HUES6 (cell line): ENCODE results near the gene SP140L.
"Not testable (repeated sequence)": the region's sequence is repeated elsewhere in the genome, so short reads cannot be mapped to it uniquely, and the experiment has no call there.

Experiments used
- H3K27ac ChIP-seq: 2 replicates; pipeline ENCODE4 v1.7.0; 2013; ENCODE audit warnings: low read depth, mild to moderate bottlenecking, low read length, inconsistent platforms
- H3K27me3 ChIP-seq: 2 replicates; pipeline ENCODE4 v1.6.1; 2013; ENCODE audit warnings: low read length; ENCODE audit not compliant: control insufficient read depth, insufficient read depth
- H3K36me3 ChIP-seq: 2 replicates; pipeline ENCODE4 v1.6.1; 2013; ENCODE audit warnings: low read length; ENCODE audit not compliant: control insufficient read depth, insufficient read depth
- H3K4me1 ChIP-seq: 2 replicates; pipeline ENCODE4 v1.6.1; 2013; ENCODE audit warnings: low read length; ENCODE audit not compliant: control insufficient read depth, insufficient read depth
- H3K4me3 ChIP-seq: 2 replicates; pipeline ENCODE4 v1.5.1; 2013; ENCODE audit warnings: low read depth, low read length
- H3K9ac ChIP-seq: one replicate; pipeline ENCODE4 v1.6.1; 2013; ENCODE audit warnings: mild to moderate bottlenecking, low read length
- H3K9me3 ChIP-seq: 2 replicates; pipeline ENCODE4 v1.6.1; 2013; ENCODE audit warnings: low read depth, low read length; ENCODE audit not compliant: control insufficient read depth, insufficient read depth

The SP140L gene

DNA sequence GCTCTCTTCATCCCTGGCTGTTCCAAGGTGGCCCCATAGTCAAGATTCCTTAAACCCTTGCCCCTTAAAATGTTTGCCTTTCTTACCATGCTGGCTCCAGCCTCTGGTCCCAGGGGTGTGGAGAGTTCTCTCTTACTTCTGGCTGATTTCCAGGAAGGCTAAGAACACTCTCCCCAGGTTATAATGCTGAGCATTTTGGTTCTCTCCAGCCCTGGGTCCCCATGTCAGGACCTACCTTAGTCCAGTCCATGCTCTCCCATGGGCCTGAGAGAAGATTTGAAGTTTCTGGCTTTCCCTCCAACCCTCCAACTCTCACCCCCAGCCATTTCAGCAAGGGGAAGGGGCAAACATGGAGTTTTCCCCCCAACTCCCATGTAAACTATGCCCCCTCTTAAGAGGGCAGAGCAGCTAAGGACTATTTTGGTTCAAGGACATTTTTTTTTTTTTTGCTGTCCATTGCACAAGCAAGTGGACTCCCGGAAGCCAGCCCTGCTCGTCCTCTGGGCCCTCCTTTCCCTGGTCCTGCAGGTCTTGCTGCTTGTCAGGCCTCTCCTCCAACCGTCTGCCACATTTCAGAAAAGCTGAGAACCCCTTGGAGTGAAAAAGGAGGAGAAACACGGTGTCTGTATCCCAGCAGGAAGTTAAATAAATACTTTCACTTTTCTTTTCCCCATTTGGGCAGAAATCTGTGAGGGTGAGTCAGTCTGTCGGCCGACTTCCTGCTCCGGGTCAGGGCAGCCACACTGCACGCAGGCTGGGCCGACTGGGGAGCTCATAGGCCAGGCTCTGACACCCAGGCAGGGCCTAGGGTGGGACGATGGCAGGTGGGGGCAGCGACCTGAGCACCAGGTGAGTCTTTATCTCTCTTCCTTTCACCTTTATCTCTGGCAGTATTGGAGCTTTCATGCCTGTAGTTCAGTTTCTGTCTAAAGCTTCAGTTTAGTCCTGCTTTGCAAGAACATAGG is at the start of gene SP140L:
Gene SP140L, plus strand, starts transcription at position 741 of the 965 bp plus-strand sequence. Its CDS starts 77 bp downstream, at position 818.
- no peak within 1 kb of the TSS for H3K4me3 ChIP-seq

DNA sequence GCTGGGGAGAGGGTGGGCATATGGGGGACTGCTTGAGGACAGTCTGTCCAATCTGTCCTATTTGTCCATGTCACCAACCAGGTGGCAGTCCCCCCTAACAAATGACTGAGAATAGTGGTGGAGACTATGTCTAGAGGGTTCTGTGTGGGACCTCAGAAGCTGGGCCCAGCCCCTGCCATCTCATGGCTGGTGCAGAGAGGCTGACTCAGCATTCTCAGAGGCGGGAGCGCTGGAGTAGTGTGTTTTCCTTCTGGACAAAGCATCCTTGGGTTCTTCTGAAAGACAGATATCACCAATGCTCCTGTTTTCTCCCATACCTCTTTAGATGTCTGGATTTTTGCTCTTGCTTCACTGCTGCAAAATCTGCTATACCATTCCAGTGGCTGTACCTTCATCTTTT is 44.1 kb upstream of the SP140L start:
- H3K27me3 ChIP-seq = no peaks in the 10 kb centered on the region
- no peak overlapping the region for H3K27ac ChIP-seq
- no peaks in the 10 kb centered on the region for H3K36me3 ChIP-seq
- no peak overlapping the region for H3K4me3 ChIP-seq
- no peak overlapping the region for H3K9ac ChIP-seq
- no peaks in the 10 kb centered on the region for H3K4me1 ChIP-seq
- H3K9me3 ChIP-seq = no peaks in the 10 kb centered on the region

More for the DNA sequence above, at the start of gene SP140L:
- H3K4me1 ChIP-seq = no peaks in the 10 kb centered on the region
- H3K27ac ChIP-seq = no peak within 1 kb of the TSS
- H3K36me3 ChIP-seq = no peaks in the 10 kb centered on the region
- H3K27me3 ChIP-seq = no peaks in the 10 kb centered on the region
- H3K9me3 ChIP-seq = peaks cover 22% of the 10 kb centered on the region
- no peak within 1 kb of the TSS for H3K9ac ChIP-seq

DNA sequence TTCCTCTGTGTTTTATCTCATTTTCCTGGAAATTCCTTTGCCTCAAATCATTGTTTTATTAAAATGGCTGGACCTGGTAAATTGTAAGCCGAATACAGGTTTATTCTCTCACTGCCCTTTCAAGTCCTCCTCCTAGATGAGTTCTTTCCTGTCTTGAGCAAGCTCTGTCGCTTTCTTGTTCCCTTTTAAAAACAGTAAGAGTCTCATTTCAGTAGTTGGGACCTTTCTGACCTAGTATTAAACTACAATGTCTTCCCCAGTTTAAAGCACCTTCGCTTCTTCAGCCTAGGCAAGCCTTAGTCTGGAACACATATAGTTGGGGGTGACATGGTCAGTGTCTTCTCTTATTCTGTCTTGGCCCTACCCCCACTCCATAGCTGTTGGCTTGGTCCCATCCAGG is 40.9 kb upstream of the SP140L start:
- H3K36me3 ChIP-seq = no peaks in the 10 kb centered on the region
- H3K4me3 ChIP-seq = no peak overlapping the region
- no peaks in the 10 kb centered on the region for H3K4me1 ChIP-seq
- no peaks in the 10 kb centered on the region for H3K9me3 ChIP-seq
- H3K9ac ChIP-seq = no peak overlapping the region
- no peaks in the 10 kb centered on the region for H3K27me3 ChIP-seq
- no peak overlapping the region for H3K27ac ChIP-seq

DNA sequence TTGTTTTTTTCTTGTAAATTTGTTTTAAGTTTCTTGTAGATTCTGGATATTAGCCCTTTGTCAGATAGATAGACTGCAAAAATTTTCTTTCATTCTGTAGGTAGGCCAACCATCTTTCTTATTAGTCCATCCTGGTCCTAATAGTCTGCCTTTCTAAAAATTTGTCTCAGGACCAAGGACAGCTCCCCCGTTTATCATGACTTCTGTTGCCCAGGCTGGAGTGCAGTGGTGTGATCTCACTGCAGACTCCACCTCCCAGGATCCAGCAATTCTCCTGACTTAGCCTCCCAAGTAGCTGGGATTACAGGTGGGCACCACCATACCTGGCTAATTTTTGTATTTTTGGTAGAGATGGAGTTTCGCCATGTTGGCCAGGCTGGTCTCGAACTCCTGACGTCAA is 37.7 kb upstream of the SP140L start:
- H3K36me3 ChIP-seq, H3K27ac ChIP-seq: not testable (repeated sequence)

DNA sequence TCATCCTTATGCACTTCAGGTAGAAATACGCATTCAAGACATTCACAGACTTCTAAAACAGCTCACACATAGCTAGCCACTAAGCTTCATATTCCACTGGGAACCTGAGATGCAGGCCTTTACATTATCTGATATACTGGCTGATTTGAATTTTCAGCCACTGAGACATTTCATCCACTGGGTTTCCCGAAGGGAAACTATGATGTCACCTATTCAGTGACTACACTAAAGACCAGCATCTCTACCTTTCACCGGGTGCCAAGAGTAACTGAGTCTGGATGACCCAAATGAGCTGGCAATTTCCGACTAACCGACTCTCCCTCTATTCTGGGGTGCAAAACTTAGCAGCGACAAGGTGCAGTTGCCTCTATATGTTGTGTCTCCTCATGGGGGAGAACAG is 31.8 kb upstream of the SP140L start:
- Histone ChIP-seq H3K27me3 (no peaks in the 10 kb centered on the region), H3K9me3 (peaks cover 7% of the 10 kb centered on the region; the same call in 1 of the 2 replicates), H3K4me1 (no peaks in the 10 kb centered on the region), H3K4me3 (no peak overlapping the region), H3K27ac (no peak overlapping the region), H3K9ac (no peak overlapping the region), H3K36me3 (no peaks in the 10 kb centered on the region)

More for the DNA sequence above, 37.7 kb upstream of the SP140L start:
- not testable (repeated sequence) for H3K9ac ChIP-seq, H3K9me3 ChIP-seq, H3K27me3 ChIP-seq, H3K4me1 ChIP-seq, H3K4me3 ChIP-seq

DNA sequence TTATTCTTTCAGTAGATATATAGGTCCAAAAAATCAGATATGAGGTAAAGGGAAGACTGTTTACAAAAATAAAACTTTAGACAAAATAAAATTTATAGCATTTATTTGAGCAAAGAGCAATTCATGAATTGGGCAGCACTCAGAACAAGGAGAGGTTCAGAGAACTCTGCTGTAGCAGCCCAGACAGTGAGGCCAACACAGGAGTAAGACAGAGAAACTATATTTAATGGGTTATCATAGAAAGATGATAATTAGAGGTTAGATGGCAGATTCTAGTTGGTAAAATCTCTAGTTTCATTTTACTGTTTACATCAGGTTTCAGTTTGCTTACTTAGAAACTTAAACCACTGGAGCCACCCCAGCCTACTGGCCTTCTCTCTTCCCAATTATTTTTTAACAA is 30.1 kb upstream of the SP140L start:
- H3K9ac ChIP-seq = no peak overlapping the region
- no peak overlapping the region for H3K4me3 ChIP-seq
- no peaks in the 10 kb centered on the region for H3K27me3 ChIP-seq
- no peaks in the 10 kb centered on the region for H3K4me1 ChIP-seq
- no peaks in the 10 kb centered on the region for H3K36me3 ChIP-seq
- H3K27ac ChIP-seq = no peak overlapping the region
- H3K9me3 ChIP-seq = peaks cover 10% of the 10 kb centered on the region; the same call in 1 of the 2 replicates

DNA sequence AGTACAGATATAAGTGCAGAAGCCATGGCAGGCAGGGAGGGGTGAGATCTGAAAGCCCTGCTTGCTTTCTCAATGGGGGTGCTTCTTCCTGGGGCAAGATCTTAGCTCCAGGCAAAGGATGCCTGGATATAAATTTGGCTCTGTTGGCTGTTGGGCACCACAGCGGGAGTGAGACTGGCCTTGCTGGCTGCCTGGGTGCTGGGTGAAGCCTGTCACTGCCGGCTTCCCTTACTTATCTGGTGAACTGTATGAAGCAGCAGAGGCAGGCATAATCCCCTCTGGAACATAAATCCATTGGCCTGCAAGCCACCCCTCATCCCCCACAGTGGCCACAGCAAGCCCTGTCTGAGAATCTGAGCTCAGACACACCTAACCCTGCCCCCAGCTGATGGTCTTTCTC is 27.4 kb upstream of the SP140L start:
- Histone ChIP-seq H3K9me3 (peaks cover 13% of the 10 kb centered on the region; the same call in 1 of the 2 replicates), H3K9ac (no peak overlapping the region), H3K4me3 (no peak overlapping the region), H3K27me3 (no peaks in the 10 kb centered on the region), H3K36me3 (no peaks in the 10 kb centered on the region), H3K4me1 (no peaks in the 10 kb centered on the region), H3K27ac (no peak overlapping the region)

DNA sequence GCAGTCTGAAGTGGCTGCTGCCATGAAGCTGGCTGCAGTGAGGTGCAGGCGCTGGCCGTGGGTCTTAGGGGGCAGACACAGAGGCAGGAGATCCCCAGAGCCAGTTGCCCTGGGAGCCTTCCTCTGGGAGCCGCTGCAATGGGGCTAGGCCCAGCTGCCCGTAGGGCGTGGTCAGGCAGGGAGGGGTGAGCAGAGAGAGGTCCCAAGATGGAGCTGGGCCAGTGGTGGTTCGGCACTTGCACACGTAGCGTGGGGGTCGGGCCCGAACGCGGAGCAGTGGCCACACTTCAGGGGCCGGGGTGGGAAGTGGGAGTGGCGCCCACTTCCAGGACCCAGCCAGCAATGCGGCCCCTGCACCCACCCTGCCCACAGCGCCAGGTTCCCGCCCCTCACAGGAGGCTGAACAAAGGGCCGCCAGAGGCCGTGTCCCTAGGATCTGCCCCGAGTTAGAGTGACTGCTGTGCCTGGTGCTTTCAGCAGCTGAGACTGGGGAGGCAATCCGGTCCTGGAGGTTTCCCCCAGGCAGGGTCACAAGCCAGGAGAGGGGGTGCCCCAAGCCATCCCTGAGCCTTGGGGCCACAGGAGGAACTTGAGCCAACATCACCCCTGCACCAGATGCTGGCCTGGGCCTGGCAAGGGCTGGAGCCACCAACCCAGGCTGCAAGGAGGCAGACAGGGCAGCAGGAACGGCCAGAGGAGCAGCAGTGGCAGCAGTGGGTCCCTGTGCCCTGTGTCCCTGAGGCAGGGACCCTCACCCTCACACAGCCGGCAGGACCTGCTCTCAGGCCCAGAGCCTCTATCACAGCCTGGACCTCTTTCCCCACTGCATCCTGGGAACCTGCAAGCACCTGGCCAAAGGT is 21.3 kb upstream of the SP140L start:
- Histone ChIP-seq H3K9me3 (0 out of 2 replicates have a peak, but pooled peaks cover 6% of the 10 kb centered on the region), H3K36me3 (no peaks in the 10 kb centered on the region), H3K27ac (no peak overlapping the region), H3K4me1 (no peaks in the 10 kb centered on the region), H3K27me3 (no peaks in the 10 kb centered on the region), H3K4me3 (no peak overlapping the region), H3K9ac (no peak overlapping the region)

DNA sequence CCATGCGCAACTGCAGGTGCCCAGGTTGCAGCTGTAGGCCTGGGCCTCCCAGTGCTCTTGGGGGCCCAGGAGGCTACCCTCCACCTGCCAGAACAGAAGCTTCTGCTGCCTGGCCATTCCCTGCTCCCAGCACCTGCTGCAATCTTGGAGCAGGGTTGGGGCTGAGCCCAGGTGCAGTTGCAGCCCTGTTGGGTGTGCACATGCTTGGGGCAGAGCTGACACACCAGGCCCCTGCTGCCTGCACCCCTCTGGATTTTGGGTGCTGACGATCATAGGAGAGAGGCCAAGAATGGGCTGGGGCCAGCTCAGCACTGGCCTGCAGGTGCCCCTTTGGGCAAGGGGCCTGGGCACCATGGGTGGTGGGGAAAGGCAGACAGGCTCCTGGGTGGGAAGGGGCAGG is 20.5 kb upstream of the SP140L start:
- Histone ChIP-seq H3K9ac (no peak overlapping the region), H3K4me3 (no peak overlapping the region)

DNA sequence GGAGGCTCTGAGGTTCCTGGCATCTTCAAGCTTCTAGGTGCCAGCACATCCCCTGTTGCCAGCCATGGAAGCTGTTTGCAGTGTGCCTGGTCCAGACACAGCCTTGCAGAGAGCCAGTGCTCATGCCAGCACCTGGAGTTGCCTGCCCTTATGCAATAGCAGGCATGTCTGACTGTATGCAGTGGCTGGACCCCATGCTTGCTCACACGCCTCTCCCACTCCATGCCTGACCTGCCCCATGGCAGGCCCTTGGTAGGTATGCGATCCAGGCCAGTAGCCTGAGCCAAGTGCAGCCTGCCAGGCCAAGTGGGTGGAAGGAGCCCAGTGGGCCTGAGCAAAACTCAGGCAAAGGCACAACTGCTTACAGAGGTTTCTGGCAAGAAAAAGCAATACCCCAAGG is 19.5 kb upstream of the SP140L start:
- H3K9me3 ChIP-seq = 0 out of 2 replicates have a peak, but pooled peaks cover 6% of the 10 kb centered on the region
- no peaks in the 10 kb centered on the region for H3K36me3 ChIP-seq
- H3K4me1 ChIP-seq = no peaks in the 10 kb centered on the region
- no peak overlapping the region for H3K9ac ChIP-seq
- H3K27ac ChIP-seq = no peak overlapping the region
- H3K27me3 ChIP-seq = no peaks in the 10 kb centered on the region
- H3K4me3 ChIP-seq = no peak overlapping the region

More for the DNA sequence above, 20.5 kb upstream of the SP140L start:
- Histone ChIP-seq H3K4me1 (no peaks in the 10 kb centered on the region), H3K27me3 (no peaks in the 10 kb centered on the region), H3K36me3 (no peaks in the 10 kb centered on the region), H3K27ac (no peak overlapping the region), H3K9me3 (0 out of 2 replicates have a peak, but pooled peaks cover 6% of the 10 kb centered on the region)
